ENCODE measurements around the gene POPDC3. TPM values are rescaled to one million over a fixed set of nuclear protein-coding genes. Genes with fewer than 3 reads are reported as not detected.

POPDC3 gene
- polyA plus RNA-seq, 1 donor from 2014 or later: not detected

GRCh38 chr6:105167914-105168313 is 11.9 kb downstream of the POPDC3 start:
- Histone ChIP-seq H3K9me2 (ENCODE audit: insufficient read depth, low read length) (no peaks in the 10 kb centered on the region), H3K9me3 (ENCODE audit: low read length) (no peaks in the 10 kb centered on the region), H3K79me2 (replicated peaks; ENCODE audit: insufficient read depth, low read length) (no peaks in the 10 kb centered on the region), H3K27ac (ENCODE audit: low read length) (no peak overlapping the region), H3K36me3 (ENCODE audit: insufficient read depth, low read length) (no peaks in the 10 kb centered on the region), H4K20me1 (ENCODE audit: insufficient read depth) (no peaks in the 10 kb centered on the region), H3F3A (ENCODE audit: insufficient read depth, low read length, poor library complexity, severe bottlenecking) (no peaks in the 10 kb centered on the region), H3K9ac (ENCODE audit: low read length) (no peak overlapping the region), H3K4me2 (ENCODE audit: low read length) (no peak overlapping the region), H3K4me3 (ENCODE audit: low read length) (no peak overlapping the region), H2AFZ (ENCODE audit: low read depth, low read length) (no peak overlapping the region), H3K27me3 (ENCODE audit: insufficient read depth, low read depth, low read length) (no peaks in the 10 kb centered on the region)
- TF ChIP-seq CTCF (IDR thresholded peaks at IDR 0.05; ENCODE audit: poor library complexity, severe bottlenecking): no peak
- no peak for TF ChIP-seq EZH2 (IDR thresholded peaks at IDR 0.05; ENCODE audit: borderline replicate concordance, insufficient read depth, low read length, poor library complexity, severe bottlenecking)

- H3K9me3 ChIP-seq (ENCODE audit: low read length): no peaks in the 10 kb centered on the region
- H3K27me3 ChIP-seq (ENCODE audit: insufficient read depth, low read depth, low read length): no peaks in the 10 kb centered on the region
- H3K4me3 ChIP-seq (ENCODE audit: low read length): no peak overlapping the region
- H3K36me3 ChIP-seq (ENCODE audit: insufficient read depth, low read length): no peaks in the 10 kb centered on the region
- no peak overlapping the region for H3K9ac ChIP-seq (ENCODE audit: low read length)
- H3K27ac ChIP-seq (ENCODE audit: low read length): no peak overlapping the region
- no peak overlapping the region for H2AFZ ChIP-seq (ENCODE audit: low read depth, low read length)
- no peaks in the 10 kb centered on the region for H3F3A ChIP-seq (ENCODE audit: insufficient read depth, low read length, poor library complexity, severe bottlenecking)
- H4K20me1 ChIP-seq (ENCODE audit: insufficient read depth): no peaks in the 10 kb centered on the region
- TF ChIP-seq RAD21 (conservative IDR thresholded peaks at IDR 0.05): no peak
- TF ChIP-seq REST (IDR thresholded peaks at IDR 0.05; ENCODE audit: borderline replicate concordance): no peak
- TF ChIP-seq POLR2AphosphoS5 (IDR thresholded peaks at IDR 0.05): no peak
- no peak for TF ChIP-seq CTCF (IDR thresholded peaks at IDR 0.05; ENCODE audit: poor library complexity, severe bottlenecking)
- TF ChIP-seq MXI1 (conservative IDR thresholded peaks at IDR 0.05; ENCODE audit: poor library complexity, severe bottlenecking): no peak
- TF ChIP-seq SMC3 (conservative IDR thresholded peaks at IDR 0.05; ENCODE audit: poor library complexity): no peak
- TF ChIP-seq EZH2 (IDR thresholded peaks at IDR 0.05; ENCODE audit: borderline replicate concordance, insufficient read depth, low read length, poor library complexity, severe bottlenecking): no peak
- no peak for TF ChIP-seq EP300 (conservative IDR thresholded peaks at IDR 0.05; ENCODE audit: poor library complexity, severe bottlenecking)
- TF ChIP-seq TAF1 (IDR thresholded peaks at IDR 0.05; ENCODE audit: low read depth): no peak
- H3K4me2 ChIP-seq (ENCODE audit: low read length): no peak overlapping the region
- H3K9me2 ChIP-seq (ENCODE audit: insufficient read depth, low read length): no peaks in the 10 kb centered on the region
- H3K79me2 ChIP-seq (replicated peaks; ENCODE audit: insufficient read depth, low read length): no peaks in the 10 kb centered on the region
These were observed 15.4 kb downstream of the POPDC3 start for GRCh38 chr6:105164418-105164817.
